GM19238 (cell line): ENCODE data around the gene MPRIP.

Experiments
- DNase-seq: peaks from one replicate; pipeline ENCODE4 v3.0.0; 2011; ENCODE audit warnings: low spot score; ENCODE audit not compliant: insufficient read length

Gene MPRIP

DNA sequence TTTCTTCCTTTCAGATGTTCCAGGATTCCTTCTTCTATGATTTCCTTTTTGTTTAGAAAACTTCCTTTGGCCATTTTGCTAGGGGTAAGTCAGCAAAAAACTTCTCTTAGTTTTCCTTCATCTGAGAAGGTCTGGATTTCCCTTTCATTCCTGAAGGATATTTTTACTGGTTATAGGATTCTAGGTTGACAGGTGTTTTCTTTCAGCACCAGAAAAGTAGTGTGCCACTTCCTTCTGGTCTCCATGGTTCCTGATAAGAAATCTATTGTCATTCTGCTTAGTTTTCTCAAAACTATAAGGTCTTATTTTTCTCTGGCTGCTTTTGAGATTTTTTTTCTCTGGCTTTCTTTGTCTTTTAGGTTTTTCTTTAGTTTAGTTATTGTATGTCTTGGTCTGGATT, 27.6 kb downstream of the MPRIP start:
- no peak for DNase-seq

DNA sequence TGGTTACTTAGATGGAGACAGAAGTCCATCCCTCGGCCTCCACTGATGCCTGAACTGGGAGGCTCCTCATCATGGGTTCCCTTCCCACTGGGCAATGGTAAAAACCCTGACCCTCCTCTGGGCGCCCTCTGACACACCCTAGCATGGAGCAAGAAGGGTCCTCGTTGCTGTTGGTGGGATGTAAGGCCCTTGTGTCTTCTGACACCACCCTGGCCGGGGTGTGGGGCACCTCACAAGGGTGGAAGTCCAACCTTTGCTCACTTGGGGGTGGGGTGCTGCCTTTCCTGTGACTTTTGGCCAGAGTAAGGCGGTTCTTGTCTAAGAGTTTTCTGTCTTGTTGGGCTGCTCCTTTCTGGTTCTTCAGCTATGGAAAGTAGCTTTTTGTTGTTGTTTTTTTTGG, 28.7 kb downstream of the MPRIP start:
- no peak for DNase-seq

DNA sequence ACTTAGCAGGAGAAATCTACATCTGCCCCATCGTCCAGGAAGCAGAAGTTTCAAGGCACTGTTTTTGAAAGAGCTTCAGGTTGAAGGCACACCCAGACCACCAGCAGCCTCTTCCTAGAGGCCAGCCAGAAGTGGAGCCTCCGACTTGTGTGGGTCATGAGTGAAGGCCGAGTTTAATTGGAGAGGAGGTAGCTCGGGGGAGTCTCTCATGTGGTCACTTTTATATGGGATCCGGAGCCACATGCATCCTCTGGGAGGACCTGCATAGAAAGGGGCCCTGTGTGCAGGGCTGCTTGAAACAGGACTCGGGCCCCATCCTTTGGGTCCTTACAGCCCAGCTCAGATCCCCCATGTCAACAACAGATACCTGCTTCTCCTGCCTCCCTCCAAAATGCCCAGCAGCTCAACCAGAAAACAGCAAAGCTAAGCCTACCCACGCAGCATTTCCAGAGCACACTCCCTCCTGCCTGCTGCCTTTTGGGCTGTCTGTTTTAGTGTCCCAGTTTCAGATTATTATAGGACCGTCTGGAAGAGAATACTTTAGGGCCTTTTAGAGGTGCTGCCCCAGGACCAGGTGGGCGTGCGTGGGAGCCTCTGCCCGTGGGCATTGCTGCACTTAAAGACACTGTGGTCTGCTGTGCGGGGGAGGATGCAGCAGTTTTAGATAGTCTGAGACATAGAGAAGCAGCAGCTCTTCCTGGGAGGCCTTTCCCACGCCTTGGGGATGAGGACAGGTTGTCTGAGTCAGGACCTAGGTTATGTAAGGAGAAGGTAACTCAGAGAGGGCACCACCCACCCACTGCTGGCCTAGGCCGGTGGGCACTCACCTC, 29.5 kb downstream of the MPRIP start:
- no peak for DNase-seq

DNA sequence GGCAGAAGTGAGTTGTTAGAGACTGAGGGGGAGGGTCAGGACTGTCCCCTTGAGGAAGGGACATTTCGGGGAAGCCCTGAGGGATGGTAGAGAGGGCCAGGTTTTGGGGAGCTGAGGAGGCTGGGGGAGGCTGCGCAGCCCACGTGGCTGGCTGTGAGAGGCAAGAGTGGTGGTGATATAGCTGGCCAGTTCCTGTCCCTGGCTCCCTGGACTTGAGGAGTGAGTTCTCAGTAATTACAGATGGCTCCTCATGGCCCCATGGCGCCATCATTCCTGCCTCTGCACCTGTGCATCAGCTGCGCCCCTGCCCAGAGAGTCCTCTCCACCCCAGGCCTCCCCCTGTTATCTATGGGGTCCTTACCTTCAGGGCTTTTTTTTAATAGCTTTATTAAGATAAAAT, 30.3 kb downstream of the MPRIP start:
- no peak for DNase-seq

DNA sequence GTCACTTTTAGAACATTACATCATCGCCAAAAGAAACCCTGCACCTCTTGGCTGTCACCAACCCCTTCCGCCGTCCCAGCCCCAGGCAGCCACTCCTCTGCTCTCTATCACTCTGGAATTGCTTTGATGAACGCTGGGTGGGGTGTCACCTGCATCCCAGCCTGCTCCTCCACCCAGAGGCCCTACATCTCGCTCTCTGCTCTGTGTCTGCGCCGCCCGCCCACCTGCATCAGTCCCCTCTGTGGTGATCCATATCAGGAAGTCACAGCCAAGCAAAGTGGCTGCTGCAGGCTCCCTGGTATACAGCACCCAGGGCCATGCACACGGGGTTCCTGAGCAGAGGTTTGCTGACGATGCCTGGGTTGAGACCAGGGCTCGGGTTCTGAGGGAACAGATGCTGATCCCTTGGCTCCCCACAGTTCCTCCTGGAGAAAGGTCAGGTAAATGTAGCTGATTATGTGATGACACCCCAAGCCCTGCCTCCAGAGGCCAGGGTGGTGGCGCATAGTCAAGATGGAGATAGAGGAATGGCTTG, 30.8 kb downstream of the MPRIP start:
- no peak for DNase-seq

DNA sequence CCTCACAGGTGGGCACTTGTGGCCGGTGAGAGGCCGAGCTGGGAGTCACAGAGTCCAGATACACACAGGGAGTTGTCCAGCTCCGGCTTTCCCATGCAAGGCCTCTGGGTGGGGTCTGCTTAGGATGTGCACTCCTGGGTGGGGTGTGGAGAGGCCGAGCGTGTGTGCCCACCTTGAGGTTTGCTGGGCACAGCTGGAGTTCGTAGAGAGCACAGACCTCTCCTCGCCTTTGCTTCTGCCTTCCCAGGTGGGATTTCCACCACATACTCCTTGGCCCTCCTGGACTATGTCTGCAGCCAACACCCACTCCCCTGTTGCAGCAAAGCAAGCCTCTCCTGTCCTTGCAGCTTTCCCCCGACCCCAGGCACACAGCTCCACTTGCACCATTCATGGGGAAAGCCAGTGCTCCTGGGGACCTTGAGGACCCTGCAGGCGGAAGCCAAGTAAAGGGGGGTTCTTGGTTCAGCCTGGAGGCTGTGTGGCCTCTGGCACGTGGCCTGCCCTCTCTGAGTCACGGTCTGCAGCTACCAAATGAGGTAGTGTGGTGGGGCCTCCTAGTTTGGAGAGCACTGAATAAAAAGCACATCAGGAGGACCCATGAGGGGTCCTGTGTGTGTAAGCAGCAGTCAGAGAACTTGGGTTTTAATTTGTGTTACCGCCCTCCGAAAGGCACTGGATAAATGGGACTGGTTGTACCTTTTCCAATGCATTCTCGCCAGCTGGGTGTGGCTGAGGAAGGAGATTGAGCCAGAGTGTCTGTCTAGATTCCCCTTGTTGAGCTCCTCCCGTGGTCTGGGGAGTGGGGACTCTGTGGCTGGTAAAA, 31.5 kb downstream of the MPRIP start:
- no peak for DNase-seq

DNA sequence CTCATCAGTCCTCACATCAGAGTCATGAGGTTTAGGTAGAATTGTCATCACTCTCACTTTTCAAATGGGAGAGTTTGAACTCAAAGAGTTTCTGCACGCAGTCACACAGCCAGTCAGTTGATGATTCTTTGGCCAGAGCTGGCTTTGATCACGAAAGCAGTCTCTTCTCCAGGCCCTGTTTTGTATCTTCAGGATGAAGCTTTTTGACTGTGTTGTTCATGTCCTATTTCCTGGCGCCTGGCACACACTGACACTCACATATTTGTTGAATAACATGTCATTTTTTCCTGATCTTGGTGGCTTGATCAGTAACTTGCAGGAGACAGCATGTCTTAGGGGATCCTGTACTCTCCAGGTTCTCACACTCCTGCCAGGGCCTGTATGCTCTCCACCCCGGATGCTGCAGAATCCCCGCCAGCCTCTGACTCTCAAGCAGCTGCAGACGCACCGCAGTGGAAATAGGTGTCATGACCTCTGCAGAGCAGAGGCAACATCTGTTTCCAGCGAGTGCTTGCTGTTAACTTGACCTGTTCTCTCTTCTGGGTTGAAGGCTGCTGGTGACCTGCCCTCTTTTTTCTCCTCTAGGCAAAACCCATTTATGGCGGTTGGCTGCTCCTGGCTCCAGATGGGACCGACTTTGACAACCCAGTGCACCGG, 33.0 kb downstream of the MPRIP start:
- DNase-seq, result no peak

DNA sequence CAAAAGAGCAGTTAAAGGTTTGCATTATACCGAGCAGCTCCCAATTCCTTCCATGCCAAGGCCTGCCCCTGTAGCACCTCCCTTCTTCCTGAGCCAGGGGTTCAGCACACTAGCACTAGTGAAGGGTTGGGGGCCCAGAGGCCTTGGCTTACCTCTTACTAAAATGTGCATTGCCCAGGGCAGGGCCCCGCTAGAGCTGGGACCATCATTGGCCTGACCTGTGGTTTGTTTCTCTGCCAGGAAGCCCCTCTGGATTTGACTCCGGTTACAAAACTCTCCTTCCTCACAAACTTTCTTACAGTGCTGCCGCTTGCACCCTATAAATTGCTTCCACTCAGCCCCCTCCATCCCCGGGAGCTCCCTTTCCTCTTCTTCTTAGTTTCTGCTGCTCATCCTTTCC, 33.8 kb downstream of the MPRIP start:
- DNase-seq, result no peak

DNA sequence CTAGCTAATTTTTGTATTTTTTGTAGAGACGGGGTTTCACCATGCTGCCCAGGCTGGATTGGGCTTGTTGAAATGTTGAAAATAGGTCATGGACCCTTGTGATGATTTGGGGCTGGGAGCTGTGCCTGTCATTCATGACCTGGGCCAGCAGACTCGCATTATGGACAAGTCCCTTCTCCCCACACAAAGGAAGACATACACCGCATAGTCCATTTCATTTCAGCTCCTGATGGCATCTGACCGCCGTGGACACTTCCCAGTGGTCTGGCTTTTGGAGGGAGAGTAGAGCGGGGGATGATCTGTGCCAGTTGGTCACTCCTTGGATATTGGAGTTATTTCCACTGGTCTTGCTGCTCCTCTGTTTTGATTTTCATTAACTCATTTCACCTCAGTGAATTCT, 34.8 kb downstream of the MPRIP start:
- DNase-seq, result no peak

DNA sequence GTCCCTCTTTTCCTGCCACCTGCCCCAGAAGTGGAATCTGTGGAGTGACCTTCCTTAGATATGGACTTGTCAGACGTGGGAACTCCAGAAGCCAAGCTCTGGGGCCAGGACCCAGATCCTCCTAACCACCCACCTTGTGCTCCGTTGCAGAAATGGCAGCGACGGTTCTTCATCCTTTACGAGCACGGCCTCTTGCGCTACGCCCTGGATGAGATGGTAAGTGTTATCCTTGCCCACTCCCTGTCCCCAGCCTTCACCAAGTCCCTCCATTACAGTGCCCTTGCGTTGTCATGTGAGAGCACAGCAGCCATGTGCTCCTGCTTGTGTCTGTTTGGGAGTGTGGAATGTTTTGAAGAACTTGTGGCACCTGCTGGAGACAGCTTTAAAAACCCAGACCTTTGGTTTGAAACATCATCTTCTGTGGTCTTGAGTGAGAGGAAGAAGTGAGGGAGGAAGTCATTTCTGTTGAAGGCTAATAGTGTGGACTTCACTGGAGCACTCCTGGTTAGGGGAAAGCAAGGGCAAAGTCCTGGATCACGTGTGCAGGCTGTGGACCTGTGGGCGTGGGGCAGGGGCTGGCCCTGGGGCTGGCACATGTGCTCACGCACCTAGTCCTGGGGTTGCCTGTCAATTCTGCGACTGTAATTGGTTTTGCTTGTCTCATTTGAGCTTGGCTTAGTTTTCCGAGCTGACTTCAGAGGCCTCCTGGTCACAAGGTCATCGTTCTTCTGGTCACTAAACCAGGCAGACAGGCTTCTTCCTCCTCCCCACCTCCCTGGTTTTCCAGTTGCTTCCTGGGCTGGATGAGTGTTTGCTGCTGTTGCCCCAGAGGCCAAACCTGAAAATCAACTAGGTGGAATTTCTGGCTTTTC, 35.8 kb downstream of the MPRIP start:
- DNase-seq, result no peak

DNA sequence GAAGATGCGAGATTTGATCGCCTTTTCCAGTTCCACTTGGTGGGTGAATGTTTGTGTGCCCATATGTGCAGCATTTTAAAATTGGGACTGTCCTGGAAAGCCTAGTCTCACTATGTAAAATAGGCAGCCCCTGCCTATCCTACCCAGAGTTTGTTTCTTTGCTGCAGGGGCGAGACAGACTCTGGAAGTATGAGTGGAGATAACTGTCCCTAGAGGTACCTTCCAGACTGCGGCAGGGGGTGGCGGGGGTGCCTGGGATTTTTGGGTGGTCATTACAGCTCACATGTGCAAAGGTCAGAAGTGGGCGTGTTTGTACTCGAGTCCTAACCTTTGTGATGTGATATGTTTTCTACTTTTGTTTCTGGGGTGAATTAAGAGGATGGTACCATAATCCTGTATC, 36.6 kb downstream of the MPRIP start:
- no peak for DNase-seq

DNA sequence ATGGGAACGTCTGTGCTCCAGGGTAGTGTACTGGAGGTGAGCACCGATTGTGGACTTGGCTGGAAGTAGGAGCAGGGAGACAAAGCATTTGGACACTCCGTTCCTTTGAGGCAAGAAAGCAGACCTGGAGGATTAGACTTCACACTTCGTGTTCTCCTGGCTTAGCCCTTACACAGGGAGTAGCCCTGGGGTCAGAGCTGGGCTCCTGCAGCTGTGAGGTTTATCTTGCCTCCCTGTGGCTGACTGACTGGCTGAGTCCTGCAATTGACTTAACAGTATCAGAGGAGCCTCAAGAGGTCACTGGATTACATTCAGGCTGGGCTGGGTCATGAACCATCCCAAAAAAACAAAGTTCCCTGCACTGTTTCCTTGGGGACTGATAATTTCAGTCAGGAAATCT, 37.1 kb downstream of the MPRIP start:
- DNase-seq, result no peak

DNA sequence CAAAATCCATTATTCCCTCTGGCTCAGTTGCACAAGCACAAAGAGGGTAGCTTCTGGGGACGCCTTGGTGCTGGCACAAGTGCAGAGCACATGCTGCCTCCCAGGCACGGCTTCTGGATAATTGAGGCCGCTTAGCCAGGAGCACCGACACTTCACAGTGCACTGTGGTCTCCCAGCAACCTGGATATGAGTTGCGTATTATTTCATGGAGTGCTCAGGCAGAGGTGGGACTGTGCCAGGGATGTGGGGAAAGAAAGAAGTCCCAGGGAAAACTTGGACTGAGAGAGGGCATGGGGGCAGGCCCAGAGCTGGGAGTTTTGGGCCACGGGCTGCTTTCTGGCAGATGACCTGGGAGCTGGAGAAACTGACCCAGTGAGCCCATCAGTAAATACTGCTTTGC, 37.5 kb downstream of the MPRIP start:
- DNase-seq, result no peak

DNA sequence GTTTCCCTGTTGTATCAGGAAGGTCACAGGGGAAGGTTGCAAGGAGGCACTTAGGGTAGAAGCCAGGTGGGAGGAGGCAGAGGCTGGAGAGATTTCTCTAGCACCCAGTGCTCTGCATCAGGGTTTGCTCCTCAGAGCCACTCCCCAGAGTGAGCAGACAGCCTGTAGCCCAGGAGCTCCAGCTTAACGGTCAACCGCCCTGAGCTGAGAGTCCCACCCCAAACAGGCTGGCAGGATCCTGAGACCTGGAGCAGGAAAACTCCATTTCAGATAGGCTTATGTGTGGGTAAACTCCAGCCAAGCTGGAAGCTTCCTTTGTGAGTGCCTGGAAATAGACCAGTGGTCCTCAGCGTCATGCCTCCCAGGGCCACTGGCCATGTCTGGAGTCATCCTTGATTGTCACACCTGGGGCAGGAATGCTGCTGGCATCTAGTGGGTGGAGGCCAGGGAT, 37.9 kb downstream of the MPRIP start:
- DNase-seq, result no peak

DNA sequence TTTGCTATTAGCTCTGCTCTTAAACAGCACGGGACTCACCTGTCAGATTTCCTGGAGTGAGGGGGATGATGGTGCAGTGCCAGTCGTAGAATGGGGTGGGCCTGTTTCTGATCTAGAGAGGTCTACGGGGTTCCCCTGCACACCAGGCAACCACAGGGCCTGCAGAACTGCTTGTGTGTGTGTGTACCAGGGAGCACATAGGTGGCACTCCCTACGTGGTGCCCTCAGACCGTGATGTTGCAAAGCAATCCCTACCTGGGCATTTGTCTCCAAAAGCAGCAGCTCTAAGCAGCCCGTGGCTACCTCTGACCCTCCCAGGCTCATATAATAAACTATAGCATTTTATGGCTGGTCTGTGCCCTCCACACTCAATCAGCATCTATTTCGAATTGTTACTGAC, 38.5 kb downstream of the MPRIP start:
- DNase-seq, result no peak

DNA sequence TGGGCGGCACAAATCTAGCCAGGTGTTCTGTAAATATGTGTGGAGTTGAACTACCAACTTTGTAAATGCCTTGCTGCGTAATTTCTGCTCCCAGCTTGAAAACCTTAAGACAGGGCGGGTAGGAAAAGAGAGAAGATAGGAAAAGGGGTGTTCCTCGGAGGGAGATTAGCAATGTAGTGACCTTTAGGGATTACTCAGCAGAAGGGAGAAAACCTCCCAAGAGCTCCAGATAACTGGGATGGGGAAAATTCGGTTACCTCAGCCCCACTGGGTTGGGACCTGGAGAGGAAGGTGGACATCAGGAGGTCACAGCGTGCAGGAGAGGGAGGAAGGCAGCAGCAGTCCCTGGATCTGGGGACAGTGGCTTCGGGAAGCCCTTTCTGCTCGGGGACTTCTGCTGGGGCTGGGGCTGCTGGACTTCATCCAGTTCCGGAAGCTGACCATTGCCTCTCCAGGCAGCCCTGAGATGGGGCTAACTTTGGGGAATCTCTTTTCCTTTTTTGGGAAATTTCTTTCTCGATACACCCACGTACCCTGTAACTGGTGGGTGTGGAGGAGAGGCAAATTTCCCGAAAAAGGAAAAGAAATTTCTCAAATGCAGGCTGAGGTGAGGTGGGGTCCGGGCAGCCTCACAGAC, 39.2 kb downstream of the MPRIP start:
- DNase-seq, result no peak

DNA sequence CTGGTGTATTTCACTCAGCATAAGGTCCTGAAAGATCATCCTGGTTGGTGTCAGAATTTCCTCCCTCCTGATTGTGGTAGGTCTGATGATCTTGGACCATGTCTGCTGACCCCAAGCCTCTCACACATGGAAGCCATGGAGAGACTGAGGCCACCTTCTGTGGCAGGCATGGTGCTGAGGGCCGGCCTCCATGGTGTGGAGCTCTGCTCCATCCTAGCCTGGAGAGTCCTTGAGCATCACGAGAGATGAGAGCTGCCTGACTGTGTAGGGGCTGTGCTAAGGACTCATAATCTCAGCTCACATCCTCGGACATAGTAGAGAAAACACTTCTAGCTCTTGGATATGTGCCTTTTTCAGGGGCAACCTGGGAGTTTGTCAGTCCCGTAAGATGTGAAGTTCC, 40.6 kb downstream of the MPRIP start:
- DNase-seq, result no peak

DNA sequence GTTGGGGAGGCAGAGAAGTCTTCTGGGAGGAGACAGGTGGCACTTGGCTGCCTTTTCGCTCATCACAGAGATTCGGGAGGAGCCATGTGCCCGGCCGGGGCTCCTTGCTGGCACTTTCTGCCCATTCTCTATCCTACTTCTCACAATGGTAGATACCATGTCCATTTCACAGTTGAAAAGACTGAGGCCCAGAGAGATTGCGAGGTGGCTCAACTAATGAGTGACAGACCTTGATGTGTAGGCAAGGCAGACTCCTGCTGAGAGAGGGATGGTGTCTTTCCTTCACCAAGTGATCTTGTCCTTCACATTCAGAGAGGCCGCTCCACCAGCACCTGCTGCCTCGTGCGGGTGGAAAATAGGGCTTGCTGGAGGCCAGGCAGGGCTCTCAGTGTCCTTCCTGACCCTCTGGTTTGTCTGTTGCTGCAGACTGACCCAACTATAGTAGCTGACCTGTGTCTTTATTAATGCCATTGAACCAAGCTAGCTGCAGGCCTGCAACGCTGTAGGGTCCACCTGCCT, 42.1 kb downstream of the MPRIP start:
- no peak for DNase-seq

DNA sequence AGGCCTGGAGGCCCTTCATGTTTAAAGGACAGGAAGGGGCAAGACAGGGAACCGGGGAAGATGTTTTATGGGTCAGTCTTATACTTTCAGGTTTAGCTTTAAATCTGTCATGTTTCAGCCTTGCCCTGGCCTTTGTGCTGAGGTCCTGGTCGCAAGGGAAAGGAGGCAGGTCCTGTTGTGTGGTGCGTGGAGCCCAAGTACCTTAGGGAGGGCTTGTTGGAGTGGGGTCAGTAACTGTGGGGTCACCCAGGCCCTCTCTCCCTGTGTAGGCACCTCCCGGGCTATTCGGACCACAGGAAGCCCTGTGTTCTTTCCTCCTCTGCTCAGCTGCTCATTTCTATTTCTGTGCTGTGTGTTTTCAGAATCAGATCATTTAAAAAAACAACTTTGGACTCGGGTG, 42.7 kb downstream of the MPRIP start:
- DNase-seq, result no peak

DNA sequence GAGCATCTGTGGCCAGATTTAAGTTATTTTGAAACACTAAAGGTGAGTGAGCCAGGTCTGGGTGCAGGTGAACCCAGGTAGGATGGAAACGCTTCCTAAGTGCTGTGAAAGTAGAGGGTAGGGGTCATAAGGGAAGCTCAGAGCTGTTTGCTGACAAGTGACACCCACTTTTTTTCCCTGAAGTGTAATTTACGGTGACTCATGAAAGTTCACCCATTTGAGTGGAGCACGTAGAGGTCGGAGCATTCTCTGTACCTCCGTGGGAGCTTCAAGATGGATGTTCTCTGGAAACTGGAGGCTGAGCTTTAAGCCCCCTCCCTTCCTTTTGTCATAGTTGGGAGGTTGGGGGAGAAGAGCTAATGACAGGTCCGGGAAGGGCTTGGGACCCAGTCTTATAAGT, 44.3 kb downstream of the MPRIP start:
- no peak for DNase-seq
